ENCODE measurements around the gene MSI1.
A peak's percentile ranks its signal among the peaks of the same experiment; 100 is the strongest.

MSI1 gene

DNA sequence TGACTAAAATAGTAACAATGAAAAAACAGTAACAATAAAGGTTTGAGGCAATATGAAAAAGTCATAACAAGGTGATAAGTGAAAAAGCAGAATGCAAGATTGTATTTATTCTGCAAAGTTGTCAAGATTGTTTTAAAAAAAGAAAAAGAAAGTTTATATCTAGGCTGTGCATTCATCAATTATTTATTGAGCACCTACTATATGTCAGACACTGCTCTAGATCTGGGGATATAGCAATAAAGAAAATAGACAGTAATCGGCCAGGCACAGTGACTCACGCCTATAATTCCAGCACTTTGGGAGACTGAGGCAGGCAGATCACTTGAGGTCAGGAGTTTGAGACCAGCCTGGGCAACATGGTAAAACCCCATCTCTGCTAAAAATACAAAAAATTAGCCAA is 45.2 kb downstream of the MSI1 start:
- DNase-seq (ENCODE audit: low read depth in 2 of 2), result no peak

DNA sequence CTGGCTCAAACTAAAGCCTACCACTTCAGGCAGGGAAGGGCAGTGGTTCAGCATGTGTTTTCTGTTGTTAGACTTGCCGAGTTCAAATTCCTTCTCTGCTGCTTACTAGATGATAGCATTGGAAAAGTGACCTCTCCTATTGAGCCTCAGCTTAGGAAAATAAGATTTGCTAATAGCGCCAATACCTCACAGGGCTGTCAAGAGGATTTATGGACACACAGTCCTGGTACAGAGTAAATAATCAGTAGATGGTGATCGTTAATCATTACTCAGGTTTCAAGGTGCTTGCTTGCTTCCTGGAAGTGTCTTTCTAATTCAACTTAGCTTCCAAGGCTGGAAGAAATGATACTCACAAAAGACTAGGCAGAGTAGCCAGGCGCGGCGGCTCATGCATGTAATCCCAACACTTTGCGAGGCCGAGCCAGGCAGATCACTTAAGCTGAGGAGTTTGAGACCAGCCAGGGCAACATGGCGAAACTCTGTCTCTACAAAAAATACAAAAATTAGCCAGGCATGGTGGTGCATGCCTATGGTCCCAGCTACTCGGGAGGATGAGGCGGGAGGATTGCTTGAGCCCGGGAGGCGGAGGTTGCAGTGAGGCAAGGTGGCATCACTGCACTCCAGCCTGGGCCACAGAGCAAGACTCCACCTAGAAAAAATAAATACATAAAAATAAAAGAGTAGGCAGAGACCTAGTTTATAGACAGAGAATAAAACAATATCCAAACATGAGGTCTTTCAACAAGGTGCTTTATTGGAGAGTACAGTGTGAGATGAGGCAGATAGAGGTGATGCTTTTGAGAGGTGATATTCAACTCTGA is 47.4 kb downstream of the MSI1 start:
- no peak for DNase-seq (ENCODE audit: low read depth in 2 of 2)

DNA sequence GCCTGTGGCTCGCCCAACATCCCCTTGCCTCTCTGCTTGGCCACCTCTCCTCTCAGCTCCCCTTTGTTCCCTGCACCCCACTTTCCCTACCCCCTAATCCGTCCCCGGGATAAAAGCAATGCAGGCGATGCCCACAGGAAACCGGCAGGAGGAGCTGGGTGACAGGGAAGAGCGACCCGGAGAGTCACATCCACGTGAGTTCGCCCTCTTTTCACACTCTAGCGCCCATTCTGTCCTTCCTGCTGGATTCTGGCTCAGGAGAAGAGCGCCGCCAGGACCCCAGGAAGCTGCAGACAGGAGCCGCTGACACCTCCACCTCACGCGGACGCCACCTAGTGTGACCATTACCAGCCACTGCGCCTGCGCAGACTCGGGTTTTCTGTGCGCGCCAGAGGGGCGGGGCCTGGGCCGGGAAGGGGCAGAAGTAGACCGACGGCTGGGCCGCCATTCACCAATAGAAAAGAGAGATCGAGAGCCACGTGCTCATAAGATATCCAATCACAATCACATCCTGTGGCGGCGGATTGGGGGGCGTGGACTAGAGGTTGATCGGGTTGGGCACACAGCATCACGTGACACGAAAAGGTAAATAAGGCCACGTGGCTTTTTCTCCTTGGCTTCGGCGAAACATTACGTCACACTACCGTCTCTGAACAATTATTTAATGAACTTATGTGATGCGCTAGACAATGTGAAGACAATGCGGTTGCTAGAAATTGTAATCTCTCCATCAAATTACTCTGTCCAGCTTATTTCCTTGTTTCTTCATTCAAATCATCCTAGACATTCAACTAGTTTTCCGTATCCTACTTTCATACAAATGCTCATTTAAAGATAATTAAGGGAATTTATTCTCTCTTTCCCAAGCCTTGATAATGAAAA is 51.5 kb downstream of the MSI1 start:
- DNase-seq (ENCODE audit: low read depth in 2 of 2), result peak; percentile 99 to 100

DNA sequence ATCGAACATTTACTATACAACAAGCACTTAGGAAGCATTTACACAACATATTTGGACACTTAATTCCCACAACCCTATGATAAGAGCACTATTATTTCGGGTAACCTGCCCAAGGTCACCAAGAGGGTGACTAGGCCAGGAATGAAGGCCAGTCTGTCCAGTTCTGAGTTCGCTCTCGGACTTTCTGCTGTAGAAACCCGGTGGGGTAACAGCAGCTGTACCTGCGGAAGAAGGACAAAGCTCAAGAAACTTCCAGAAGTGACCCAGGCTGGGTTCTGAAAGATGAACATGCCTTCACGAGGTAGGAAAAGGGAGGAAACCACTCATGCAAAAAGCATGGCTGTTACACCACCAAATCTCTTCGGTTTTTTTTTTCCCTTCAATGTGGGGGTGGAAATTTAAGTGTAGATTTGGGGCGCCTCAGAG is 52.2 kb downstream of the MSI1 start:
- DNase-seq (ENCODE audit: low read depth in 2 of 2), result no peak

DNA sequence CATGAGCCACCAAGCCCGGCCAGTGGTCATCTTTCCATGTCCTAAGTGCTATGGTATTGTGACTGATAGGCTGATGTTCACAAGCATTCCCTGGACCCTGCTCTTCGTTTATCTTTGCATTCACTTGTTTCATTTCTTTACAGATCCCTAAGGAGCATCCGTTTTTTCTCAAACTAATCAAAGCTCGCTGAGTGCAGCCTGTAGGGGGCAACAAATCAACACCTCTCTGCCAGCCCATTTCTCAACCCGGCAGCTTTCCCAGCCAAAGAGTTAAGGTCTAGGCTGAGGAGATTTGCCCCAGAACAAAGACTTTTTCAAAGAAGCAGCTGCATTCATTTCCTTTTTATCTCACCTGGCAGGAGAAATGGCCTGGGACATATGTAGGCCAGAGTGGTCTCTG is 54.7 kb downstream of the MSI1 start:
- DNase-seq (ENCODE audit: low read depth in 2 of 2), result no peak

DNA sequence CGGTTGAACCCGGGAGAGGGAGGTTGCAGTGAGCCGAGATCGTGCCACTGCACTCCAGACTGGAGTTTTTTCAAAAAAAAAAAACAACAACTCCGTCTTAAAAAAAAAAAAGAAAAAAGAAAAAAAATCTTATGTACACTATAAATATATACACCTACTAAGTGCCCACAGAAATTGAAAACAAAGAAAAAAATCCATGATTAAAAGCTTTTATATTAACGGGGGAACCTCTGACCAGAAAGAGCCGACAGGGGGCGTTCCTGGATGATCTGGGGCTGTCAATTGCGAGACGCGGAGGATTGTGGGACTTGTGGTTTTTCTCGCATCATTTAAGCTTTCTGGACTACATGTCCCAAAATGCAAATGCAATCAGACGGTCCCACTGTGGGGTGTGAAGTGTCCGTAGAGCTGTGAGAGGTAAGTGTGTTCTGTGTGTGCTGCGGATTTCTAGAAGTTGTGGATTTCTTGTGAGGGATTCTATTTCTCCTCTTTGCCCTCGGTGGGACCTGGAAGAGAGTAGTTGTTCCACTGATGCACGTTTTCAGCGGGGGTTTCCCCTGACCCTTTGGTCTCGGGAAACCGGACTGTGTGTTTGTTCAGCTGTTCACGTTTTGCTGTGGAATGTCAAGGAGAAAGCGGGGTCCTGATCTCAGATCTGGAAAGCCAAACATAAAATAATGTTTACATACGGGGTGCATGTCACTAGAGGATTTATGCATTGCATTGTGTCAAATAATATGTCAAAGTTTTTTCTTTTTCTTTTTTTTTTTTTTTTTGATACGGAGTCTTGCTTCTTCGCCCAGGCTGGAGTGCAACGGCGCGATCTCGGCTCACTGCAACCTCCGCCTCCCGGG is 66.8 kb downstream of the MSI1 start, which contains the start of gene SIRT4:
Gene SIRT4, plus strand, starts transcription at position 360 of the 854 bp plus-strand sequence. CDS start 1,241 bp downstream, outside the sequence.
- peak; percentile 75 to 90 for DNase-seq (ENCODE audit: low read depth in 2 of 2)

DNA sequence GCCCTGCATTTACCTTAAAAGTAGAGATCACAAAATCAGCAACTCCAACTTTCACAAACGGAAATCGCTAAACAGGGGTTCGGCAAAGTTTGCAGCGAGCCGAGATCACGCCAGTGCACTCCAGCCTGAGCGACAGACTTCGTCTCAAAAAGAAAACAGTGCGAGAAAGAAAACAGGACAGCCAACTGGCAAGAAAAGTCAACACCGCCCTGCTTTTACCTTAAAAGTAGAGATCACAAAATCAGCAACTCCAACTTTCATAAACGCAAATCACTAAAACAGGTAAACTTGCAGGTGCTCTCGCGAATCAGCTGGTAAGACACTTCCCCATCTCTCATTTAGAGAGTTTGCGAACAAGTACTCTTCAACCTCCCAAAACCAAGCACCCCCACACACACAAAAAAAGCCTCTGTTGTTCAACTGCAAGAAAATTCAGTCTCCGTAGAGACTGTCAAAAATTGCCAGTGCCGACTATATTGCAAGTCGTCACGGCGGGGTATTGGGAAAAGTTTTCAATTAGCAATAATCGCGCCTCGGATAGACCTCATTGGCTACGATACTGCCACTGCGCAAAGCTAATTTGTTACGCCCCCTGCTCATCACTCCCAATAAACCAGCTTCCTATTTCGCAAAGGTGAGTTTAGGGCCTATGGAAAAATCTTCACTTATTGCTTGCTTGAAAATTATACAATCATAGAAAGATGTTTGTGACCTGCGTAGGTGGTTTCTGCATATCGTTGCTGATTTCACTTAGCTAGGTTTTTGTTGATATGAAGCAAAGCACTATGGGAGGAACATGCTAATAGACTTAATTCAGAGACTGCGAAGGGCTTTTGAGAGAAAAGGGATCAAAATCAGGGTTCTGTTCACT is 76.1 kb downstream of the MSI1 start, which contains the start of gene RNU4-1:
Gene RNU4-1, minus strand, starts transcription at position 577 of the 871 bp plus-strand sequence.
- peak; percentile 69 to 75 for DNase-seq (ENCODE audit: low read depth in 2 of 2)

DNA sequence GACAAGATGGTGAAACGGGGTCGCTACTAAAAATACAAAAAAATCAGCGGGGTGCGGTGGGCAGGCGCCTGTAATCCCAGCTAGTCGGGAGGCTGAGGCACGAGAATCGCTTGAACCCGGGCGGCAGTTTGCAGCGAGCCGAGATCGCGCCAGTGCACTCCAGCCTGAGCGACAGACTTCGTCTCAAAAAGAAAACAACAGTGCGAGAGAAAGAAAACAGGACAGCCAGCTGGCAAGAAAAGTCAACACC is 76.6 kb downstream of the MSI1 start:
- DNase-seq (ENCODE audit: low read depth in 2 of 2), result no peak

Data from stimulated activated CD4-positive, alpha-beta T cell treated with anti-CD3 and anti-CD28 coated beads, Interleukin-12 subunit alpha, Interleukin-12 subunit beta, amount 100 ng/mL, for 24 hours (primary cell).